Activated T-cell treated with anti-CD3 and anti-CD28 coated beads, Interleukin-2, amount 50 U/mL, for 4 hours (primary cell): Measurements from ENCODE around the gene STXBP5. TPM values are rescaled to one million over a fixed set of nuclear protein-coding genes. Genes with fewer than 3 reads are reported as not detected.

Source experiments
- ATAC-seq, 2 donors: fragments of 200-7000 bp; cut with Tn5 transposase; one replicate each; pipeline ENCODE4 v1.10.0; 2021
- DNase-seq: peaks from one replicate; pipeline ENCODE4 v3.0.0-alpha.2; 2020
- H3K27me3 Mint-ChIP-seq: one replicate; pipeline ENCODE4 v1.8.0; 2021; ENCODE audit warnings: low read depth, mixed read lengths
- H3K36me3 Mint-ChIP-seq: one replicate; pipeline ENCODE4 v1.8.0; 2022; ENCODE audit warnings: mixed read lengths; ENCODE audit not compliant: insufficient read depth
- H3K4me1 Mint-ChIP-seq: one replicate; pipeline ENCODE4 v1.8.0; 2021; ENCODE audit warnings: low read depth, mixed read lengths
- H3K4me3 Mint-ChIP-seq: one replicate; pipeline ENCODE4 v1.8.0; 2021; ENCODE audit warnings: mild to moderate bottlenecking, moderate library complexity, mixed read lengths
- H3K9me3 Mint-ChIP-seq: one replicate; pipeline ENCODE4 v1.8.0; 2021; ENCODE audit warnings: mixed read lengths
- total RNA-seq, 3 donors: library from RNA; stranded (reverse); gene quantifications; one replicate each; pipeline ENCODE4 v1.2.1, GENCODE V29; 2021

STXBP5 gene
- total RNA-seq, 3 donors from 2014 or later = 18.4 to 19.7 (median 19.4) TPM

DNA sequence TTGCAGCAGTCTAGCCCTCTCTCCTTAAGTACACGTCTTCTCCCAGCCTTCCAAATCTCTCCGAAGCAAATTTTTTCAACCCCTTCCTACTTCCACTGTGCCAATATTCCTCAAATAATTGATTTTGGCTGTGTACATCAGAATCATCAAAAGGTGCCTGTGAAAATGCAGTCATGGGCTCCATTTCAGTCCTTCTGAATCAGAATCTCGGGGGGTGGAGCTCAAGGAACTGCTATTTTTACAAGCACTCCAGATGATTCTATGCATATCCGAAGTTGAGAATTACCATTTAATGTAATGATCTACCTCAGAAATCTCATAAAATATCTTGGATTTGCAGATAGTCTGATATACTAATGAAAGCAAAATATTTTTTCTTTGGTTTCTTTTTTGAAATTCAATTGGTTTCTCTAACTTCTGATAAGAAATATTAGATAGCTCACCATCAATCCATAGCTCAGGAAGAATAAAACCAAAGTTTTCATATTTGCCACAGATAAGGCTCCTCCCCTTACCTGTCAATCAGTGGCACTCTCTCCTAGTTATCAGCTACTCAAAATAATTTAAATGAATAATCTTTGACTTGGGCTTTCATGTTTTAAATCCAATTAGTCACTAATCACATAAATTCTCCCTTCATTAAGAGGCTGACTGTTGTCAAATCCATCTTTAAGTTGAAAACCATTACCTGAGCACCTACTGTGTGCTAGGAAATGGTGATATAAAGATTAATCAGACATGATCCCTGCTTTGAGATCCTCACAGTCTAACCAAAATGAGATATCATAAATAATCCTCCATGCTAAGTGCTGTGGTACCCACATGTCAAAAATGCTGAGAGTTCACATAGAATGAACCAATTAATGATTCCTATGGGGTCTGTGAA, 36.4 kb upstream of the STXBP5 start:
- DNase-seq (no peak), ATAC-seq (no peak)
- Mint-ChIP-seq H3K9me3 (no peaks in the 10 kb centered on the region), H3K4me3 (no peak overlapping the region), H3K27me3 (no peaks in the 10 kb centered on the region), H3K36me3 (no peaks in the 10 kb centered on the region), H3K4me1 (peaks cover 1% of the 10 kb centered on the region)

GRCh38 chr6:147169529-147169928, 34.7 kb upstream of the STXBP5 start:
- peaks cover 1% of the 10 kb centered on the region for H3K4me1 Mint-ChIP-seq
- no peaks in the 10 kb centered on the region for H3K27me3 Mint-ChIP-seq
- no peak for DNase-seq
- H3K9me3 Mint-ChIP-seq = no peaks in the 10 kb centered on the region
- no peak overlapping the region for H3K4me3 Mint-ChIP-seq
- H3K36me3 Mint-ChIP-seq = no peaks in the 10 kb centered on the region
- ATAC-seq = no peak

GRCh38 chr6:147170269-147170668, 33.9 kb upstream of the STXBP5 start:
- ATAC-seq (no peak), DNase-seq (no peak)
- Mint-ChIP-seq H3K4me3 (no peak overlapping the region), H3K27me3 (no peaks in the 10 kb centered on the region), H3K9me3 (no peaks in the 10 kb centered on the region), H3K36me3 (no peaks in the 10 kb centered on the region), H3K4me1 (peaks cover 1% of the 10 kb centered on the region)

DNA sequence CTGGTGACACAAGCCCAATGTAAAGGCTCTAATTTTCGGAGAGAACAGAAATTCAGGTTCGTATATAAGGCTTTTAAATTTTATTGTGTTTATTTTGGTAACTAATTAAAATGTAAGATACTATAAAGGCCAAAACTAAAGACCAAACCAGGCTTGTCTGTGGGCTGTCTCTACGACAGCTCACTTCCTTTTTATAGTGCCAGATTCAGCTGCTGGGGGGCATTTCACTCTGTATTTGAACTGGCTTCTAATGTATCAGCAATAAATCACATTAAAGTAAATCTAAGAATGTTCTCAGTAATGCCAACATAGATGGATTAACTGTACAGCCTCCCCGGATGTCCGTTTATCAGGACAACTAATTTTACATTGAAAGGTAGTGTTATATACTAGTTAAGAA, 31.1 kb upstream of the STXBP5 start:
- ATAC-seq = no peak
- Mint-ChIP-seq H3K27me3 (peaks cover 2% of the 10 kb centered on the region), H3K4me1 (no peaks in the 10 kb centered on the region)

DNA sequence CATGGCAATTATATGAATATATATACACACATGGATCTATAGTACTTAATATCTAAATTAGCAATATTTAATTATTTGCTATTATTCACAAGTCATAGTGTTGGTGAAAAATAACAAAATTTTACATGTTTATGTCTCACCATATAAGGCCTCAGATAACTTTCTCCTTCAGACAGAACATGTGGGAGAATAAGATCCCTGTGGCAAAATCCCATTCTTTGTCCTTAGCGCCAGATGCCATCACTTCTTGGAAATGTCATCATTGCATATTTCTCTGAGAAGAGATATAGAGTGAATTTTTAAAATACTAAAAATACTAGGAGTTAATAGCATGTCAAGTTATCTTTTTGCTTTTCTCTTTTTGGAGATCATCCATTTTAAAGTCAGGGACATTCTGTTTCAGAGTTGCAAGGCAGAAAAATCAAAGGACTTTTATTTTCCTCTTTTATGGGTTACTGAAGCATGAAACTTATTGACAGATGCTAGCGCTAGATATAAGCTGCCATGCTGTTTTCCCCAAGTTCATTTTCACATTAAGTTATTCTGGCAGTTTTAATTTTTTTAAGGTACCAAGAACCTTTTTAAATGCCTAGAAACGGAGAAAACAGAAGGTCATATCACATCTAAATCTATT, 30.4 kb upstream of the STXBP5 start:
- no peaks in the 10 kb centered on the region for H3K9me3 Mint-ChIP-seq

More for the DNA sequence above, 31.1 kb upstream of the STXBP5 start:
- Mint-ChIP-seq H3K4me3 (no peak overlapping the region), H3K36me3 (no peaks in the 10 kb centered on the region), H3K9me3 (no peaks in the 10 kb centered on the region)
- DNase-seq = no peak

DNA sequence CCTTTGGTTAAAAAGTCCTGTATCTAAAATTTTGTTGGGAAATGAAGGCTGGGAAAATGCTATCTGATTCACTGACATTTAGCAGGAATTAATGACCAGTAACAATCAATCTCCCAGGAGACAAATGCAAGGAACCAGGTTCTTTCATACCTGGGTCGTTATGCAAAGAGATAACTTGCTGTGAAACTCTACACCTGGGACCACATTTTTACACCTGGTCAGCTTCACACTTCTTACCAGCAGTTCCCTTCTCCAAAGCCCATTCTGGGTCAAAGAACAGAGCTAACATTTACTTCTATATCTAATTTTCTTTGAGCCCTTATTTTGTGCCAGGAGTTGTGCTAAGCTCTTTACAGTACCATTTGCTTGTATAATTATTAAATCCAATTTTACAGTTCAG, 27.4 kb upstream of the STXBP5 start:
- H3K9me3 Mint-ChIP-seq = no peaks in the 10 kb centered on the region
- no peak overlapping the region for H3K4me3 Mint-ChIP-seq
- no peaks in the 10 kb centered on the region for H3K4me1 Mint-ChIP-seq
- no peaks in the 10 kb centered on the region for H3K36me3 Mint-ChIP-seq
- H3K27me3 Mint-ChIP-seq = peaks cover 5% of the 10 kb centered on the region
- DNase-seq (no peak), ATAC-seq (no peak)

More for the DNA sequence above, 30.4 kb upstream of the STXBP5 start:
- Mint-ChIP-seq H3K36me3 (no peaks in the 10 kb centered on the region), H3K4me3 (no peak overlapping the region), H3K4me1 (no peaks in the 10 kb centered on the region), H3K27me3 (peaks cover 2% of the 10 kb centered on the region)
- ATAC-seq = no peak
- DNase-seq = no peak

GRCh38 chr6:147177286-147177685, 26.9 kb upstream of the STXBP5 start:
- Mint-ChIP-seq H3K4me1 (no peaks in the 10 kb centered on the region), H3K36me3 (no peaks in the 10 kb centered on the region), H3K4me3 (no peak overlapping the region), H3K27me3 (peaks cover 8% of the 10 kb centered on the region), H3K9me3 (no peaks in the 10 kb centered on the region)
- DNase-seq = no peak
- ATAC-seq = no peak

GRCh38 chr6:147178355-147178754, 25.9 kb upstream of the STXBP5 start:
- DNase-seq (no peak), ATAC-seq (no peak)
- Mint-ChIP-seq H3K9me3 (no peaks in the 10 kb centered on the region), H3K36me3 (no peaks in the 10 kb centered on the region), H3K4me3 (no peak overlapping the region), H3K4me1 (no peaks in the 10 kb centered on the region), H3K27me3 (peaks cover 8% of the 10 kb centered on the region)

- H3K4me3 Mint-ChIP-seq = no peak overlapping the region
- no peaks in the 10 kb centered on the region for H3K36me3 Mint-ChIP-seq
- H3K4me1 Mint-ChIP-seq = no peaks in the 10 kb centered on the region
- ATAC-seq = no peak
- H3K9me3 Mint-ChIP-seq = no peaks in the 10 kb centered on the region
- H3K27me3 Mint-ChIP-seq = peaks cover 8% of the 10 kb centered on the region
- DNase-seq = no peak
Measured at GRCh38 chr6:147179809-147180208, 24.4 kb upstream of the STXBP5 start.

- ATAC-seq = no peak
- no peak for DNase-seq
- no peaks in the 10 kb centered on the region for H3K9me3 Mint-ChIP-seq
- H3K4me3 Mint-ChIP-seq = no peak overlapping the region
- H3K4me1 Mint-ChIP-seq = no peaks in the 10 kb centered on the region
- no peaks in the 10 kb centered on the region for H3K36me3 Mint-ChIP-seq
- peaks cover 8% of the 10 kb centered on the region for H3K27me3 Mint-ChIP-seq
Measured at GRCh38 chr6:147180926-147181325, 23.3 kb upstream of the STXBP5 start.

DNA sequence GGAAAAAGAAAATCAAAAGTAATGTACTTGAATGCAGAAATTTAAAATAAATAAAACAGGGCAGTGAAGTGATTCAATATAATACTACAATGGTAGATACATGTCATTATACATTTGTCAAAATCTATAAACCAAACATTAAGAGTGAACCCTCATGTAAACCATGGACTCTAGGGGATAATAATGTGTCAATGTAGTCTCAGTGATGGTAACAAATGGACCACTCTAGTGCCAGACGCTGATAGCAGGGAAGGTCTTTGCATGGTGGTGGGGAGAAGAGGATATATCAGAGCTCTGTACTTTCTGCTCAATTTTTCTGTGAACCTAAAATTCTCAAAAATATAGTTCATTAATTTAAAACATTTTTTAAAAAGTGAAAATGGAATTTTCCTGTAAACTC, 19.8 kb upstream of the STXBP5 start:
- no peaks in the 10 kb centered on the region for H3K4me1 Mint-ChIP-seq
- peaks cover 6% of the 10 kb centered on the region for H3K27me3 Mint-ChIP-seq
- DNase-seq (no peak), ATAC-seq (no peak)
- no peaks in the 10 kb centered on the region for H3K36me3 Mint-ChIP-seq
- H3K4me3 Mint-ChIP-seq = no peak overlapping the region
- H3K9me3 Mint-ChIP-seq = no peaks in the 10 kb centered on the region

GRCh38 chr6:147185216-147185615, 19.0 kb upstream of the STXBP5 start:
- Mint-ChIP-seq H3K4me3 (no peak overlapping the region), H3K36me3 (no peaks in the 10 kb centered on the region), H3K27me3 (peaks cover 6% of the 10 kb centered on the region), H3K4me1 (no peaks in the 10 kb centered on the region), H3K9me3 (no peaks in the 10 kb centered on the region)
- DNase-seq (no peak), ATAC-seq (no peak)

- Mint-ChIP-seq H3K4me3 (no peak overlapping the region), H3K9me3 (no peaks in the 10 kb centered on the region)
Measured at GRCh38 chr6:147190556-147190955, 13.7 kb upstream of the STXBP5 start.

DNA sequence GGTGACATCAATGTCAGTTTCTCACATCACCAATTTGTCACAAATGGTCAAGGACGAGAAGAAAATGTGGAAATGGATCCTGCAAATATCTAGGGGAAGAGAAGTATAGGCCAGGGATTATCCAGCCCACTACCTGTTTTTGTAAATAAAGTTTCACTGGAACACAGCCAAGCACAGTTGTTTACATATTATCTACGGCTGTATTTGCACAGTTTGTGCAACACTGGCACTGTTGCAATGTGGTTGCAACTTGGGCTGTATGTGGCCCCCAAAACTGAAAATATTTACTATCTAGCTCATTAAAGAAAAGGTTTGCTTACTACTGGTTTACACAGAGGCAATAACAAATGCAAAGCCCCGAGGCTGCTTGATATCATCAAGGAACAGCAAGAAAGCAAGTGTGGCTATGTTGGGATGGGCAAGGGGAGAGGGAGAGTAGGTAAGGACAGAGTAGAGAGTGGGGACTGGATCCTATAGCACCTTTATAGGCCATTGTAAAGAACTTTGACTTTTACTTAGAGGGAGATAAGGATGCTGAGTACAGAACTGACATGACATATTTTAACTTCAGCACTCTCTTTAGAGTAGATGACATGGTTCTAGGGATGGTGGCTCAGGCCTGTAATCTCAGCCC, 11.8 kb upstream of the STXBP5 start:
- H3K4me3 Mint-ChIP-seq = no peak overlapping the region
- H3K27me3 Mint-ChIP-seq = no peaks in the 10 kb centered on the region
- H3K4me1 Mint-ChIP-seq = peaks cover 24% of the 10 kb centered on the region
- no peak for ATAC-seq
- H3K9me3 Mint-ChIP-seq = no peaks in the 10 kb centered on the region
- no peak for DNase-seq
- no peaks in the 10 kb centered on the region for H3K36me3 Mint-ChIP-seq

More at GRCh38 chr6:147190556-147190955, 13.7 kb upstream of the STXBP5 start:
- no peaks in the 10 kb centered on the region for H3K36me3 Mint-ChIP-seq
- DNase-seq = no peak
- peaks cover 16% of the 10 kb centered on the region for H3K4me1 Mint-ChIP-seq
- H3K27me3 Mint-ChIP-seq = no peaks in the 10 kb centered on the region
- no peak for ATAC-seq
